WI38 (cell line): ENCODE data around the gene EEF1AKMT1.
"Not testable (repeated sequence)": the region's sequence is repeated elsewhere in the genome, so short reads cannot be mapped to it uniquely, and the experiment has no call there.

Experiments
- H3K4me3 ChIP-seq: 2 replicates; pipeline ENCODE4 v1.5.1; 2011; ENCODE audit warnings: low read depth, mild to moderate bottlenecking, control low read depth, low read length
- CTCF ChIP-seq: IDR thresholded peaks from 2 replicates; pipeline ENCODE4 v1.5.1; 2012; ENCODE audit warnings: low read depth, mild to moderate bottlenecking, control low read depth, low read length

The EEF1AKMT1 gene

DNA sequence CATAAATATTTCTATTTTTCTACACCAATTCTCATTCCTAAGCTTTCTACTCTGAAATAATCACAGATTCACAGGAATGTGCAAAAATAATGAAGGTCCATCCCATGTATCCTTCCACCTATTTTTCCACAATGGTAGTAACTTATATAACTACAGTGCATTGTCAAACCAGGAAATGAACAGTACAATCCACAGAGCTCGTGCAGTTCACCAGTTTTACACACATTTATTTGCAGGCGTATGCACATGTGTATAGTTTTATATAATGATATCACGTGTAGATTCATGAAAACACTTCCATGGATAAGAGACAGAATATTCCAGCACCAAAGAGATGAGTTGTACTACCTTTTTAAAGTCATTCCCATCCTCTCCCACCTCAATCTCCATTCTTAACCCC lies 12.9 kb downstream of the EEF1AKMT1 start:
- TF ChIP-seq CTCF, result no peak
- H3K4me3 ChIP-seq, result no peak overlapping the region

DNA sequence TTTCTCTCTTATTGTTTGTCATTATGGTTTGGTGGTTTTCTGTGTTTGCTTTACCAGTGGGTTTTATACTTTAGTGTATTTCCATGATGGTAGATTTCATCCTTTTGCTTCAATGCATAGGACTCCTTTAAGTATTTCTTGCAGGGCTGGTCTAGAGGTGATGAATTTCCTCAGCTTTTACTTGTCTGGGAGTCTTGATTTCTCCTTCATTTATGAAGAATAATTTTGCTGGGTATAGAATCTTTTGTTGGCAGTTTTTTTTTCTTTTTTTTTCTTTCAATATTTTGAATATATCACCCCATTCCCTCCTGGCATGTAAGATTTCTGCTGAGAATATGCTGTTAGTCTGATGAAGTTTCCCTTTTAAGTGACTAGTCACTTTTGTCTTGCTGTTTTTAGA lies 19.8 kb downstream of the EEF1AKMT1 start:
- H3K4me3 ChIP-seq, result no peak overlapping the region
- no peak for TF ChIP-seq CTCF

- TF ChIP-seq CTCF, result no peak
- H3K4me3 ChIP-seq, result no peak overlapping the region
Observed at GRCh38 chr13:20749377-20749776, 24.4 kb downstream of the EEF1AKMT1 start.

DNA sequence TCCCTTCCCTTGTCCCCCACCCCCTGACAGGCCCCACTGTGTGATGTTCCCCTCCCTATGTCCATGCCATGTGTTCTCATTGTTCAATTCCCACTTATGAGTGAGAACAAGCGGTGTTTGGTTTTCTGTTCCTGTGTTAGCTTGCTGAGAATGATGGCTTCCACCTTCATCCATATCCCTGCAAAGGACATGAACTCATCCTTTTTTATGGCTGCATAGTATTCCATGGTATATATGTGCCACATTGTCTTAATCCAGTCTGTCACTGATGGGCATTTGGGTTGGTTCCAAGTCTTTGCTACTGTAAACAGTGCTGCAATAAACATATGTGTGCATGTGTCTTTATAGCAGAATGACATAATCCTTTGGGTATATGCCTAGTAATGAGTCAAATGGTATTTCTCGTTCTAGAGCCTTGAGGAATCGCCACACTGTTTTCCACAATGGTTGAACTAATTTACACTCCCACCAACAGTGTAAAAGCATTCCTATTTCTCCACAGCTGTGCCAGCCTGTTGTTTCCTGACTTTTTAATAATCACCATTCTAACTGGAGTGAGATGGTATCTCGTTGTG lies 29.8 kb downstream of the EEF1AKMT1 start:
- not testable (repeated sequence) for H3K4me3 ChIP-seq

DNA sequence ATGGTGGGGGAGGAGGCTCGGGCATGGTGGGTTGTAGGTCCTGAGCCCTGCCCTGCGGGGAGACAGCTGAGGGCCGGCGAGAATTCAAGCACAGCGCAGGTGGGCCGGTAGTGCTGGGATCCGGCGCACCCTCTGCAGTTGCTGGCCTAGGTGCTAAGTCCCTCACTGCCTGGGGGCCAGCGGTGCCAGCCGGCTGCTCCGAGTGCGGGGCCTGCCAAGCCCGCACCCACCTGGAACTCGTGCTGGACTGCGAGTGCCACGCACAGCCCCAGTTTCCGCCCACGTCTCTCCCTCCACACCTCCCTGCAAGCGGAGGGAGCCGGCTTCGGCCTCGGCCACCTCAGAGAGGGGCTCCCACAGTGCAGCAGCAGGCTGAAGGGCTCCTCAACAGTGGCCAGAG lies 33.7 kb downstream of the EEF1AKMT1 start:
- TF ChIP-seq CTCF, result no peak
- no peak overlapping the region for H3K4me3 ChIP-seq

DNA sequence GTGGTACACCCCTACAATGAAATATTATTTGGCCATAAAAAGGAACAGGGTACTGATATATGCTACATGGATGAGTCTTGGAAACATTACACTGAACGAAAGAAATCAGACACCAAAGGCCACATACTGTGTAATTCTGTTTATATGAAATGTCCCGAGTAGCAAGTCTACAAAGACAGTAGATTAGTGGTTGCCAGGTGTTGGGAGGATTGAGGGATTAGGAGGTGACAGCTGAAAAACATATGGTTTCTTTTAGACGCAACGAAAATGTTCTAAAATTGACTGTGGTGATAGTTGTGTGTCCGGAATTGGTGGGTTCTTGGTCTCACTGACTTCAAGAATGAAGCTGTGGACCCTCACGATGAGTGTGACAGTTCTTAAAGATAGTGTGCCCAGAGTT lies 35.1 kb downstream of the EEF1AKMT1 start:
- no peak overlapping the region for H3K4me3 ChIP-seq
- TF ChIP-seq CTCF, result no peak

- no peak for TF ChIP-seq CTCF
- H3K4me3 ChIP-seq, result no peak overlapping the region
Observed at GRCh38 chr13:20729633-20730585, 43.9 kb downstream of the EEF1AKMT1 start.
